Smooth muscle cell (in vitro differentiated cells): ENCODE results near the gene PPP1R26. TPM values are rescaled to one million over a fixed set of nuclear protein-coding genes. Genes with fewer than 3 reads are reported as not detected.

ENCODE experiments used
- DNase-seq: peaks from one replicate; lab custom pipeline; 2025; ENCODE audit not compliant: unreplicated experiment; lab: John Stamatoyannopoulos, UW
- H2AFZ ChIP-seq: fragments of 200-600 bp; sonication (generic); 2 replicates; pipeline ENCODE4 v1.6.0; 2016; ENCODE audit warnings: antibody characterized with exemption, low read depth, mild to moderate bottlenecking
- H3F3A ChIP-seq: fragments of 200-600 bp; sonication (generic); 2 replicates; pipeline ENCODE4 v1.6.0; 2017; ENCODE audit warnings: antibody characterized with exemption, low read depth
- H3K27ac ChIP-seq: fragments of 200-600 bp; sonication (generic); 2 replicates; pipeline ENCODE4 v1.5.1; 2016; ENCODE audit warnings: low read depth, mild to moderate bottlenecking
- H3K27me3 ChIP-seq: fragments of 200-600 bp; sonication (generic); 2 replicates; pipeline ENCODE4 v1.6.1; 2016; ENCODE audit warnings: low read depth, mild to moderate bottlenecking
- H3K36me3 ChIP-seq: fragments of 200-600 bp; sonication (generic); 2 replicates; pipeline ENCODE4 v1.5.1; 2016; ENCODE audit warnings: low read depth
- H3K4me1 ChIP-seq: fragments of 200-600 bp; sonication (generic); 2 replicates; pipeline ENCODE4 v1.5.1; 2016; ENCODE audit warnings: low read depth
- H3K4me2 ChIP-seq: fragments of 200-600 bp; sonication (generic); 2 replicates; pipeline ENCODE4 v1.6.0; 2016; ENCODE audit warnings: mild to moderate bottlenecking
- H3K4me3 ChIP-seq: fragments of 200-600 bp; sonication (generic); 2 replicates; pipeline ENCODE4 v1.5.1; 2016; ENCODE audit warnings: mild to moderate bottlenecking
- H3K79me2 ChIP-seq: fragments of 200-600 bp; sonication (generic); 2 replicates; pipeline ENCODE4 v1.6.0; 2016; ENCODE audit warnings: low read depth, mild to moderate bottlenecking
- H3K9ac ChIP-seq: fragments of 200-600 bp; sonication (generic); 2 replicates; pipeline ENCODE4 v1.6.0; 2016; ENCODE audit warnings: low read depth
- H3K9me3 ChIP-seq: fragments of 200-600 bp; sonication (generic); replicated peaks from 2 replicates; pipeline ENCODE4 v1.5.1; 2016; ENCODE audit warnings: low read depth
- H4K20me1 ChIP-seq: fragments of 200-600 bp; sonication (generic); 2 replicates; pipeline ENCODE4 v1.6.0; 2016; ENCODE audit warnings: low read depth
- CTCF ChIP-seq: fragments of 200-600 bp; sonication (generic); IDR thresholded peaks from 2 replicates; pipeline ENCODE4 v1.5.1; 2017; ENCODE audit warnings: borderline replicate concordance, mild to moderate bottlenecking, antibody characterized with exemption; ENCODE audit not compliant: insufficient read depth, poor library complexity, severe bottlenecking
- WGBS: methylation state at CpG from one replicate; pipeline ENCODE4 v1.1.7; 2016; ENCODE audit warnings: low lambda C conversion rate; 5-methylcytosine and 5-hydroxymethylcytosine counted together
- polyA plus RNA-seq: library from polyadenylated mRNA; unstranded; fragments of >200 nt; fragmentation: Nextera tagmentation; extraction: Ambion mirVana; gene quantifications from 2 replicates; pipeline ENCODE4 v1.2.1, GENCODE V29; 2016
- total RNA-seq: library from RNA; depleted of rRNA; stranded (reverse); fragments of >200 nt; gene quantifications from 2 replicates; pipeline ENCODE4 v1.2.3, GENCODE V29; 2014

The PPP1R26 gene
- total and polyA plus RNA-seq, 2 experiments from 2014 or later, result 7.7 to 8.1 TPM

GRCh38 chr9:135498381-135499126, 19.0 kb downstream of the PPP1R26 start:
- H3K4me2 ChIP-seq, result peak overlapping the region; percentile 98

GRCh38 chr9:135499326-135500070, 19.9 kb downstream of the PPP1R26 start:
- peaks cover 15% of the 10 kb centered on the region for H4K20me1 ChIP-seq
- peaks cover 11% of the 10 kb centered on the region for H3K4me1 ChIP-seq
- peak overlapping the region; percentile 98 for H2AFZ ChIP-seq
- H3K36me3 ChIP-seq, result no peaks in the 10 kb centered on the region
- TF ChIP-seq CTCF, result no peak
- H3K27me3 ChIP-seq, result no peaks in the 10 kb centered on the region
- 1% methylated on average over 52 of the region's 58 CpGs for WGBS
- no peak overlapping the region for H3K27ac ChIP-seq
- peak overlapping the region; percentile 36 for H3K9ac ChIP-seq
- H3K79me2 ChIP-seq, result peaks cover 18% of the 10 kb centered on the region
- no peaks in the 10 kb centered on the region for H3K9me3 ChIP-seq
- H3F3A ChIP-seq, result peaks cover 3% of the 10 kb centered on the region
- H3K4me3 ChIP-seq, result peak overlapping the region; percentile 94
- peak; percentile 85 for DNase-seq
- H3K4me2 ChIP-seq, result peak overlapping the region; percentile 98

More at GRCh38 chr9:135498381-135499126, 19.0 kb downstream of the PPP1R26 start:
- DNase-seq, result no peak
- peaks cover 3% of the 10 kb centered on the region for H3F3A ChIP-seq
- TF ChIP-seq CTCF, result no peak
- peaks cover 15% of the 10 kb centered on the region for H4K20me1 ChIP-seq
- H3K36me3 ChIP-seq, result no peaks in the 10 kb centered on the region
- peaks cover 11% of the 10 kb centered on the region for H3K4me1 ChIP-seq
- no peak overlapping the region for H3K27ac ChIP-seq
- peaks cover 18% of the 10 kb centered on the region for H3K79me2 ChIP-seq
- H3K27me3 ChIP-seq, result no peaks in the 10 kb centered on the region
- no peak overlapping the region for H3K4me3 ChIP-seq
- no peak overlapping the region for H2AFZ ChIP-seq
- no peaks in the 10 kb centered on the region for H3K9me3 ChIP-seq
- H3K9ac ChIP-seq, result no peak overlapping the region
- 93% methylated on average over 15 of the region's 15 CpGs for WGBS

- no peak for TF ChIP-seq CTCF
- H3K36me3 ChIP-seq, result no peaks in the 10 kb centered on the region
- peaks cover 3% of the 10 kb centered on the region for H3F3A ChIP-seq
- peak overlapping the region; percentile 36 for H3K9ac ChIP-seq
- H3K79me2 ChIP-seq, result peaks cover 18% of the 10 kb centered on the region
- DNase-seq, result peak; percentile 85
- no peaks in the 10 kb centered on the region for H3K27me3 ChIP-seq
- no peak overlapping the region for H3K27ac ChIP-seq
- 4% methylated on average over 24 of the region's 29 CpGs for WGBS
- peak overlapping the region; percentile 98 for H3K4me2 ChIP-seq
- no peaks in the 10 kb centered on the region for H3K9me3 ChIP-seq
- H3K4me1 ChIP-seq, result peaks cover 11% of the 10 kb centered on the region
- H2AFZ ChIP-seq, result peak overlapping the region; percentile 98
- H3K4me3 ChIP-seq, result peak overlapping the region; percentile 94
- H4K20me1 ChIP-seq, result peaks cover 19% of the 10 kb centered on the region
Observed at GRCh38 chr9:135500071-135500524, 20.5 kb downstream of the PPP1R26 start.
